ENCODE results near the gene REXO1. TPM values are rescaled to one million over a fixed set of nuclear protein-coding genes. Genes with fewer than 3 reads are reported as not detected.

REXO1 gene
- total and polyA plus RNA-seq, 2 experiments from 2014 or later = 20.2 to 90.1 TPM

- H3K9me2 ChIP-seq (ENCODE audit: insufficient read depth) = no peaks in the 10 kb centered on the region
- Mint-ChIP-seq H3K4me3 (no peak overlapping the region), H3K36me3 (ENCODE audit: low read depth) (0 out of 3 replicates have a peak, but pooled peaks cover 3% of the 10 kb centered on the region), H3K9me3 (no peaks in the 10 kb centered on the region), H3K4me1 (no peaks in the 10 kb centered on the region; the same call in 2 of the 3 replicates), H3K27ac (no peak overlapping the region), H3K27me3 (ENCODE audit: insufficient read depth, low read depth, poor library complexity) (peaks cover 10% of the 10 kb centered on the region)
- no peak for ATAC-seq
- H3K27ac ChIP-seq (ENCODE audit: low read depth) = no peak overlapping the region
- H3K27me3 ChIP-seq (ENCODE audit: insufficient read depth) = no peaks in the 10 kb centered on the region
- H4K20me1 ChIP-seq (replicated peaks; ENCODE audit: insufficient read depth) = peaks cover 15% of the 10 kb centered on the region
- H3F3A ChIP-seq (replicated peaks; ENCODE audit: low read depth) = peaks cover 3% of the 10 kb centered on the region
- no peak overlapping the region for H2AFZ ChIP-seq
- H3K36me3 ChIP-seq (ENCODE audit: insufficient read depth) = no peaks in the 10 kb centered on the region
- H3K79me2 ChIP-seq (replicated peaks; ENCODE audit: insufficient read depth) = peaks cover 59% of the 10 kb centered on the region
- H3K4me1 ChIP-seq (ENCODE audit: insufficient read depth) = no peaks in the 10 kb centered on the region; the same call in 1 of the 2 replicates
- no peak overlapping the region for H3K4me2 ChIP-seq
- TF ChIP-seq NANOG (IDR thresholded peaks at IDR 0.05; ENCODE audit: borderline replicate concordance) (no peak), EZH2phosphoT487 (IDR thresholded peaks at IDR 0.05; ENCODE audit: unreplicated experiment) (no peak), REST (IDR thresholded peaks at IDR 0.05; ENCODE audit: unreplicated experiment) (no peak), CTCF (conservative IDR thresholded peaks at IDR 0.05; ENCODE audit: low read depth in 2 of 2) (no peak), ETS1 (IDR thresholded peaks at IDR 0.05) (no peak), EZH2 (IDR thresholded peaks at IDR 0.05; ENCODE audit: low read depth, unreplicated experiment) (no peak), ZNF462 (CRISPR knock-in tag; IDR thresholded peaks at IDR 0.05) (no peak), POLR2AphosphoS5 (IDR thresholded peaks at IDR 0.05; ENCODE audit: low read depth) (no peak), JUNB (IDR thresholded peaks at IDR 0.05; ENCODE audit: unreplicated experiment) (no peak), STAT1 (IDR thresholded peaks at IDR 0.05; ENCODE audit: unreplicated experiment) (no peak)
- no peak for DNase-seq (ENCODE audit: low spot score)
- H3K4me3 ChIP-seq = no peak overlapping the region
These were observed 14.7 kb downstream of the REXO1 start for GRCh38 chr19:1833540-1833939.
